GM12878 (cell line): ENCODE data around the gene ABCC9. TPM values are rescaled to one million over a fixed set of nuclear protein-coding genes. Genes with fewer than 3 reads are reported as not detected.

Experiments used
- ATAC-seq: fragments of 200-7000 bp; cut with Tn5 transposase; 3 replicates; pipeline ENCODE4 v1.9.1; 2020; ENCODE audit warnings: mild to moderate bottlenecking, moderate library complexity
- BruUV-seq: library from RNA; stranded (reverse); fragments of 400-500 nt; replicated peaks from 2 replicates; lab custom pipeline; 2021; lab: Mats Ljungman, UMichigan
- CTCF ChIA-PET: fragments of 300-600 bp; sonication (Branson Sonifier 250); formaldehyde crosslinking; extraction: SDS; loops from one replicate; lab custom pipeline; 2021; ENCODE audit warnings: inconsistent platforms; lab: Yijun Ruan, JAX
- POLR2A ChIA-PET: fragments of 350-600 bp; formaldehyde crosslinking; extraction: SDS; loops from one replicate; lab custom pipeline; 2021; ENCODE audit warnings: inconsistent platforms; lab: Charles Lee
- RAD21 ChIA-PET: fragments of 300-600 bp; sonication (Branson Sonifier 250); formaldehyde crosslinking; loops from one replicate; lab custom pipeline; 2023; ENCODE audit warnings: antibody characterized with exemption; ENCODE audit not compliant: unreplicated experiment; lab: Charles Lee
- SMC1A ChIA-PET: fragments of 300-600 bp; sonication (Branson Sonifier 250); formaldehyde crosslinking; loops from one replicate; lab custom pipeline; 2023; ENCODE audit not compliant: unreplicated experiment, uncharacterized antibody; lab: Charles Lee
- DNase-seq: peaks from one replicate; pipeline ENCODE4 v3.0.0-alpha.2; 2011; ENCODE audit warnings: low read depth, low spot score
- FAIRE-seq: peaks from 3 replicates; lab custom pipeline; 2011; peaks lifted over from hg19 to GRCh38; lab: Jason Lieb, UNC
- H2AFZ ChIP-seq: 2 replicates; pipeline ENCODE4 v1.6.0; 2011; ENCODE audit warnings: low read depth, low read length, control low read depth; ENCODE audit not compliant: control insufficient read depth
- H3K27ac ChIP-seq: 2 replicates; pipeline ENCODE4 v1.5.1; 2011; ENCODE audit warnings: control low read depth; ENCODE audit not compliant: control insufficient read depth, insufficient read depth
- H3K27me3 ChIP-seq, 2 experiments: replicated peaks in 1 of 2; 2 replicates each; pipeline versions ENCODE4 v1.6.0 to v1.6.1; 2011; ENCODE audit warnings: low read length in 1 of 2; ENCODE audit not compliant: control insufficient read depth in 2 of 2, insufficient read depth in 2 of 2
- H3K36me3 ChIP-seq, 2 experiments: 2 replicates each; pipeline ENCODE4 v1.5.1; 2011; ENCODE audit warnings: low read length in 1 of 2; ENCODE audit not compliant: control insufficient read depth in 2 of 2, insufficient read depth in 2 of 2
- H3K4me1 ChIP-seq: 2 replicates; pipeline ENCODE4 v1.6.1; 2011; ENCODE audit warnings: mild to moderate bottlenecking, low read length, moderate library complexity, mixed read lengths; ENCODE audit not compliant: control insufficient read depth, insufficient read depth
- H3K4me2 ChIP-seq: 2 replicates; pipeline ENCODE4 v1.6.0; 2011; ENCODE audit warnings: control low read depth; ENCODE audit not compliant: control insufficient read depth, insufficient read depth
- H3K4me3 ChIP-seq: fragments of 200-600 bp; sonication (generic); 2 replicates; pipeline ENCODE4 v1.5.1; 2016
- H3K79me2 ChIP-seq: 2 replicates; pipeline ENCODE4 v1.6.0; 2011; ENCODE audit warnings: low read length; ENCODE audit not compliant: control insufficient read depth, insufficient read depth
- H3K9ac ChIP-seq: 2 replicates; pipeline ENCODE4 v1.8.0; 2011; ENCODE audit warnings: low read length, control low read depth, mixed read lengths; ENCODE audit not compliant: control insufficient read depth, insufficient read depth
- H3K9me3 ChIP-seq: replicated peaks from 3 replicates; pipeline ENCODE4 v1.5.1; 2011; ENCODE audit warnings: mild to moderate bottlenecking, low read length; ENCODE audit not compliant: control insufficient read depth, insufficient read depth
- H4K20me1 ChIP-seq: 2 replicates; pipeline ENCODE4 v1.6.0; 2011; ENCODE audit not compliant: control insufficient read depth, insufficient read depth
- ATF2 ChIP-seq: IDR thresholded peaks from 2 replicates; pipeline ENCODE4 v1.6.1; 2012; ENCODE audit warnings: low read length, inconsistent platforms
- GABPA ChIP-seq: IDR thresholded peaks from 2 replicates; pipeline ENCODE4 v1.6.1; 2014; ENCODE audit warnings: antibody characterized with exemption, low read depth, mild to moderate bottlenecking, inconsistent platforms
- HCFC1 ChIP-seq: fragments of 150-350 bp; IDR thresholded peaks from 2 replicates; pipeline ENCODE4 v1.6.1; 2014; ENCODE audit warnings: low read length
- IRF5 ChIP-seq: fragments of 450-650 bp; IDR thresholded peaks from 2 replicates; pipeline ENCODE4 v1.6.1; 2017; ENCODE audit warnings: borderline replicate concordance
- SMC3 ChIP-seq: IDR thresholded peaks from 2 replicates; pipeline ENCODE4 v1.6.1; 2011; ENCODE audit warnings: low read length, improper control_type of control experiment, borderline replicate concordance
- SP1 ChIP-seq: IDR thresholded peaks from one replicate; pipeline ENCODE4 v1.6.1; 2011; ENCODE audit warnings: low read depth, low read length
- SREBF2 ChIP-seq: IDR thresholded peaks from 2 replicates; pipeline ENCODE4 v1.6.1; 2012; ENCODE audit warnings: mild to moderate bottlenecking, low read length
- STAT1 ChIP-seq: fragments of 450-650 bp; conservative IDR thresholded peaks from 2 replicates; pipeline ENCODE4 v1.6.1; 2014; ENCODE audit warnings: antibody characterized with exemption, mild to moderate bottlenecking
- USF1 ChIP-seq: IDR thresholded peaks from 2 replicates; pipeline ENCODE4 v1.6.1; 2011; ENCODE audit warnings: borderline replicate concordance, low read depth, mild to moderate bottlenecking, moderate library complexity, mixed read lengths, low read length; ENCODE audit not compliant: insufficient read depth; ENCODE audit errors: extremely low read length
- ZBTB33 ChIP-seq: fragments of 450-650 bp; IDR thresholded peaks from 2 replicates; pipeline ENCODE4 v1.6.1; 2017; ENCODE audit warnings: mild to moderate bottlenecking
- ZNF622 ChIP-seq: fragments of 450-650 bp; IDR thresholded peaks from 2 replicates; pipeline ENCODE4 v1.6.1; 2017; ENCODE audit warnings: mild to moderate bottlenecking, inconsistent platforms
- WGBS: methylation state at CpG from one replicate; pipeline ENCODE4 v1.1.6; 2016; ENCODE audit warnings: low lambda C conversion rate; ENCODE audit not compliant: insufficient replicate concordance, insufficient coverage; ENCODE audit errors: missing lambda C conversion rate; 5-methylcytosine and 5-hydroxymethylcytosine counted together
- in situ Hi-C: fragments of 300-500 bp; cut with MboI; formaldehyde crosslinking; loops from 9 replicates; pipeline ENCODE4 v1.14.3; 2018; ENCODE audit warnings: mixed read lengths
- intact Hi-C: fragments of 100-400 bp; cut with micrococcal nuclease; formaldehyde crosslinking; loops from one replicate; pipeline ENCODE4 v1.14.2; 2022; ENCODE audit not compliant: unreplicated experiment
- polyA plus RNA-seq, 11 experiments: library from polyadenylated mRNA; depleted of rRNA in 4 of 11; unstranded in 6 of 11; stranded (reverse) in 5 of 11; fragments of >200 nt; fragmentation: Nextera tagmentation in 4 of 11; fragmentation: Illumina TruSeq in 1 of 11; extraction: Ambion mirVana in 4 of 11; extraction: Trizol in 1 of 11; gene quantifications; 1 replicate in 1 of 11; 2 replicates in 10 of 11; pipeline versions ENCODE4 v1.2.1 to v1.2.3, GENCODE V29; 2011 to 2016; ENCODE audit warnings: inconsistent platforms in 2 of 11, missing spikeins in 2 of 11, low read depth in 1 of 11
- total RNA-seq, 4 experiments: library from RNA; depleted of rRNA in 3 of 4; stranded (reverse); fragments of >200 nt in 3 of 4; fragmentation: Illumina TruSeq in 1 of 4; extraction: Trizol in 1 of 4; gene quantifications; 2 replicates each; pipeline versions ENCODE4 v1.2.1 to v1.2.3, GENCODE V29; 2013 to 2021

ABCC9 gene
- total and polyA plus RNA-seq, 10 of the 15 experiments (the other 5 are each of a cell fraction or from before 2014, with no cell fraction given), result under 0.01 to 0.10 (median 0.04) TPM; not detected in 2

GRCh38 chr12:21818627-21819026 lies 122.6 kb downstream of the ABCC9 start:
- Histone ChIP-seq H3K9ac (no peak overlapping the region), H3K9me3 (no peaks in the 10 kb centered on the region), H2AFZ (no peak overlapping the region), H3K79me2 (no peaks in the 10 kb centered on the region), H3K36me3 (no peaks in the 10 kb centered on the region), H3K4me1 (no peaks in the 10 kb centered on the region), H4K20me1 (no peaks in the 10 kb centered on the region), H3K4me3 (no peak overlapping the region), H3K27me3 (no peaks in the 10 kb centered on the region), H3K27ac (no peak overlapping the region), H3K4me2 (no peak overlapping the region)
- ChIA-PET SMC1A (no interaction called here), RAD21 (no interaction called here), POLR2A (no interaction called here), CTCF (interaction anchor here (0.6 to 1.2 kb wide), 3 partner anchors 19 to 121 kb away, joined by 3 to 4 read pairs (median 3); no protein-coding TSS in a partner anchor)
- no CpG with 5 or more reads among the region's 2 CpGs for WGBS
- intact Hi-C loops, result no loop called here
- in situ Hi-C loops, result no loop called here
- DNase-seq (no peak), ATAC-seq (no peak), FAIRE-seq (no peak)
- no TSS peak for BruUV-seq
- no peak for TF ChIP-seq ZNF622
- TF ChIP-seq SREBF2, result no peak
- TF ChIP-seq SMC3, result no peak
- TF ChIP-seq HCFC1, result no peak

- no peak overlapping the region for H3K9ac ChIP-seq
- intact Hi-C loops, result no loop called here
- no peak for ATAC-seq
- H3K4me2 ChIP-seq, result no peak overlapping the region
- no peaks in the 10 kb centered on the region for H3K36me3 ChIP-seq
- SMC1A ChIA-PET, result no interaction called here
- H3K79me2 ChIP-seq, result no peaks in the 10 kb centered on the region
- no peaks in the 10 kb centered on the region for H3K9me3 ChIP-seq
- POLR2A ChIA-PET, result no interaction called here
- DNase-seq, result no peak
- H3K4me3 ChIP-seq, result no peak overlapping the region
- in situ Hi-C loops, result no loop called here
- no peaks in the 10 kb centered on the region for H3K4me1 ChIP-seq
- no peaks in the 10 kb centered on the region for H3K27me3 ChIP-seq
- no peaks in the 10 kb centered on the region for H4K20me1 ChIP-seq
- BruUV-seq, result no TSS peak
- 0% methylated on average over 1 of the region's 1 CpG for WGBS
- no peak overlapping the region for H2AFZ ChIP-seq
- no peak for FAIRE-seq
- RAD21 ChIA-PET, result no interaction called here
- no peak overlapping the region for H3K27ac ChIP-seq
- CTCF ChIA-PET, result no interaction called here
- TF ChIP-seq ZBTB33 (no peak), USF1 (no peak), SP1 (no peak), GABPA (no peak), ATF2 (no peak), IRF5 (no peak), STAT1 (no peak)
Observed at GRCh38 chr12:21815306-21816062, 125.7 kb downstream of the ABCC9 start.
